Ishikawa (cell line): ENCODE results near the gene SYT1.

Source experiments
- EP300 ChIP-seq: IDR thresholded peaks from 2 replicates; pipeline ENCODE4 v1.6.1; 2012; ENCODE audit warnings: borderline replicate concordance
- TAF1 ChIP-seq: IDR thresholded peaks from 2 replicates; pipeline ENCODE4 v1.6.1; 2012; ENCODE audit warnings: low read depth, mild to moderate bottlenecking
- TCF12 ChIP-seq: IDR thresholded peaks from 2 replicates; pipeline ENCODE4 v1.6.1; 2012; ENCODE audit warnings: low read depth
- YY1 ChIP-seq: IDR thresholded peaks from 2 replicates; pipeline ENCODE4 v1.6.1; 2012; ENCODE audit warnings: low read depth

- TF ChIP-seq TCF12 (no peak), EP300 (no peak), YY1 (no peak), TAF1 (no peak)
These were observed 359.2 kb downstream of the SYT1 start for GRCh38 chr12:79223761-79224160.
